GM21576 (cell line): ENCODE data around the gene ADAMTS14.

Source experiments
- ATAC-seq: cut with Tn5 transposase; IDR thresholded peaks from one replicate; pipeline ENCODE4 v1.9.1; 2021; ENCODE audit warnings: mild to moderate bottlenecking, moderate library complexity; ENCODE audit not compliant: unreplicated experiment

ADAMTS14 gene

DNA sequence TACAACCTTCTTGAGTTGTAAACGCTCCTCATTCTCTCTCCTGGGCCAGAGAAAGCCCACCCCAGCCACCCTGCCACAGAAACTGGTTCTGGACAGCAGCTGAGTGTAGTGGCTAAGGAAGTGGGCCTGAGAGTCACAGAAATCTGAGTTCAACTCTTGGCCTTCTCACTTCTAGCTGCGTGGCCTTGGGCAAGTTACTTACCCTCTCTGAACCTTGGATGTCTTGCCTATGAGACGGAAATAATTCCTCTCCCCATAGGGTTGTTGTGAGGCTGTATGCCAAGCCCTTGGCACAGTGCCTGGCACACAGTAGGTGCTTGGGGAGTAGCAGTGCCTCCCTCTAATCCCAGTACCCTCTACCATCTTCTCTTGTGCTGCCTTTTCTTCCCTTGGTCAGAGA is 51.5 kb downstream of the ADAMTS14 start:
- no peak for ATAC-seq

DNA sequence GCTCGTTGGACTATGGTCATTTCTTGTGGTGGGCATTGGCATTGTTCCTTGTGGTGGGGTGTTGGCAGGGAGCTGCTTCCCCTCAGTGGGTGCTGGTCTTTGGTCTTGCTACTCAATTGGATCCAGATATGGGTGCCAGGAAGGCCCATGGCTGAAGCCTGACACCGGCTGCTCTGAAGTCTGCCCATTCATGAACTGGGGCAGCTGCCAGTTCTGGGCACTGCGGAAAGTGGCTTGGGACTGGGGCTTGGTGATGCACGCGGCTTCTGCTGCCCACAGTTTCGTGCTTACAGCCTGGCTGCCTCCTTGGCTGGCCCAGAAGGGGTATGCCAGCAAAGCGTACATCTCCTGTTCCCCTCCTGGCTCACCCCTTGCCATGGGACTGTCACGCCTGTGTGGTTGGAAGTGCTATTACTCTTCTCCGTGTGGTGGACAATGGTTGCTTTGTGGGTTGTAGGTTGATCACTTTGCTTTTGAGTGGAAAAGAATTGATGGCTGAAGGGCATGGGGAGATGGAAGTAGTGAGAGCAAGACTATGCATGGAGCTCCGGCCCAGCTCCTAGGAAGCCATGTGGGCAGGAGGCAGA is 54.7 kb downstream of the ADAMTS14 start:
- ATAC-seq = no peak

DNA sequence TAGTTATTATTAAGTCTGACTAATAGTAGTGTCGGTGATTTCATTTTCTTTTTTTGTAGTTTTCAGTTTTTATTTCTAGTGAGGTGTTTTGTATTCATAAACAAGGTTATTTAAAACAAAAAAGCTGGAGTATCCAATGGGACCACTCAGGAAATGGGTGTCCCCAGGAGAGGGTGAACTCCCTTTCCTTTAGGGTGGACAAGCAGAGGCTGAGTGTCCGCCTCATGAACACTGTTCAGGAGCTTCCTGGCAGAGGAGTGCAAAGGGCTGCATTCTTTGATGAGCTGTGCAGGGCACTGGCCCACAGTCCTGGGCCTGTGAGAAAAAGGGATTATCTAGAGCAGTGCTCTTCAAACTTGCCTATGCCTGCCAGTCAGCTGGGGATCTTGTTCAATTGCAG is 56.0 kb downstream of the ADAMTS14 start:
- ATAC-seq = no peak

- no peak for ATAC-seq
These were observed 57.6 kb downstream of the ADAMTS14 start for GRCh38 chr10:70729763-70730357.

DNA sequence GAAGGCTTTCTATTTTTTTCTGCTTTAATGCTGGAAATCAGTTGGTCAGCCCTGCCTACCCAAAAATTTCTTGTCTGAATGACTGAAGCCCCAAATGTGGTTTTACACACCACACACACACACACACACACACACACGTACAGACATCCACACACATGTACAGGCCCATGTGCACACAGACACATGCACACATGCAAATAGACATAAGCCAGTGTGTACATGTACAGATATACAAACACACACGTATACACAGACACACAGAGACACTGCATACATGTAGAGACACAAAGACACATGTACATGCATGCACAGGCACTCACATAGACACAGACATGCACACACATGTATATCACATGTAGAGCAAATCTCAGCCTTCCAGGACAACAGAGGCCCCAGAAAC is 58.6 kb downstream of the ADAMTS14 start:
- ATAC-seq = no peak

DNA sequence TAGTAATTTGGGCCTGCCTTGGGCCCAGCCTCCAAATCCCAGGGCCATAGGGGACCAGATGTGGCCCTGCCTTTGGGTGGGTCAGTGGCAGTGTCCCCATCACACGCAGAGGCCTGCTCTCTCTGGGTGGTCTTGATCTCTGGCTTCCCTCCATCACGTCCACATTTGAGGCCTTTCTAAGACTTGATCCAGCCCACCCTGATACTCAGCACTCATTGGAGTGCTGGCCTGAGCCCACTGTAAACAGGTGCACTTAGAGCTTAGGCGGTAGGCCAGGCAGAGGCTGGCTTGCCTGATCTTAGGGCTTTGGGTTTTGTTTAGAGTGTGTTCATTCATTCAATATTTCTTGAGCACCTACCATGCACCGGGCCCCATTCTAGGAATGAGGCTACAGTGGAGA is 60.3 kb downstream of the ADAMTS14 start:
- no peak for ATAC-seq

DNA sequence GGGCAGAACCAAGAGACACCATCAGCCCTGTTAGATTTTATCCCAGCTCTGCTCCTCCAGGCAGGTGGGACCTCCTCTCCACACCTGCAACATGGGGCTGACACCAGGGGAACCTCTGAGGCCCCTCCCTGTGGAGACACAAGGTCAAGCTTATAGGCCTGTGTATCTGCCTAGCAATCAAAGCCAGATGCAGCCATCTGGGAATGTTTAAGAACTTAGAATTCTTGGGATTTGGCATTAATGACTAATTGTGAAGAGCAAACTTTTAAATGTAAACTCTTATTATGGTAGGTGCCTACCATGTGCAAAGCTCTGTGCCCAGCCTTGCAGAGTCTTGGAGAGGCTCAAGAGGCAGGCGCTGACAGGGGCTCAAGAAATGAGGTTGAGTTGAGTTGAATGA is 60.7 kb downstream of the ADAMTS14 start:
- ATAC-seq = no peak

DNA sequence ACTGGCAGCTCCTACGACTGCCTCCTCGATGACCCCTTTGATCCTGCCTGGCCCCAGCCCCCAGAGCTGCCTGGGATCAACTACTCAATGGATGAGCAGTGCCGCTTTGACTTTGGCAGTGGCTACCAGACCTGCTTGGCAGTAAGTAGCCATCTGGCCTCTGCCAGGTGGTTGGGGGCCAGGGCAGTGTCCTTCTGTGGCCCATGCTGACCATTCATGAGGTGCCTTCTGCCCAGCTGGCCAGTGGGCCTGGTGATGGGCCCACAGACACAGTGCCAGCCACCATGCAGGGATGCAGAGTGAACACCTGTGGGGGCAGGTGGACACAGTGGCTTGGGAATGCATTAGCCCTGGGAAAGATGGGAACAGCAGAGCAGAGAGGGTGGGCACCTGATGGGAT is 62.9 kb downstream of the ADAMTS14 start:
- ATAC-seq = no peak

GRCh38 chr10:70736525-70736924 is 64.2 kb downstream of the ADAMTS14 start:
- ATAC-seq = no peak

- ATAC-seq = no peak
These were observed 64.9 kb downstream of the ADAMTS14 start for GRCh38 chr10:70737250-70737649.

DNA sequence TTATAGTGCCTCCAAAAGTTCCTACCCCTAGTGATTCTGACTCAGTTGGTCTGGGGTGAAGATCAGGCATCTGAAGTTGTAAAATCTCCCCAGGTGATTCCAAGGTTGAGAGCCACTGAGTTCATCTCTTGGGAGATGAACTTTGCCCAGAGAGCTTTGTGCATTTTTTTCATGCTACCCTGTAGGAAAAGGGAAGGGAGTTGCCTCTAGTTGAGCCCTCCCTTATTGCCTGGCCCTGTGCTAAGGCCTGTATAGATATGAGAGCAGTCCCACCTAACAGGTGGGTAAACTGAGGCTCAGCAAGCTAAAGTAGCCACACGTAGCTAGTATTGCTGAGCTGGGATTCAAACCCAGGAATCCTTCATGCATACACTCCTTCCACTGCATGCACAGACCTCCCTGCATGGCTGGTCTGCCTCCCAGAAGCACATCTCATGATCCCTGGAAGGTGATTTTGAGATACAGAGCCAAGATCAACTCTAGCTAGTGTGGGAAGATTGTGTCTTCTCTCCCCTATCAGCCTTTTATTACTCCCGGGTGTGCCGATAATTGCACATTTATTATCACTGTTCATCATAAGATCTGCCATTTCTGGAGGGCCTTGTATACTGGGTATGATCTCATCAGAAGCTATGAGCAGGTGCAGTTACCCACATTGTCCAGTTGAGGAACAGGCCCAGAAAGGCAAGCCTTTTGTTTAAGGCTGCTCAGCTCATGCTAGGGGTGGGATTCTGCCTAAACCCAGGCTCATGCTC is 65.9 kb downstream of the ADAMTS14 start:
- no peak for ATAC-seq

- no peak for ATAC-seq
These were observed 66.4 kb downstream of the ADAMTS14 start for GRCh38 chr10:70738761-70739121.

GRCh38 chr10:70740406-70741288 is 68.3 kb downstream of the ADAMTS14 start:
- ATAC-seq = no peak

GRCh38 chr10:70742537-70743429 is 70.5 kb downstream of the ADAMTS14 start:
- no peak for ATAC-seq

DNA sequence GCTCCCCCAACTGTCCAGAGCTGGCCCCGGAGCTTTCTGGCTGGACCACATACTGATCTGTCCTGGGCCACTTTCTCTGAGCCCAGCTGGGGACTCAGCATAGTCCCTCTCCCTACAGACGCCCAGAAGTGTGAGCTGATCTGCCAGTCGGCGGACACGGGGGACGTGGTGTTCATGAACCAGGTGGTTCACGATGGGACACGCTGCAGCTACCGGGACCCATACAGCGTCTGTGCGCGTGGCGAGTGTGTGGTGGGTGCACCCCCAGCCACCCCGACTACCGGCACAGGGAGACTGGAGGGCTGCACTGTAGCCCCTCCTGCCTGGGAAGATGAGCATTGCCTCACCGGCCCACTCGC is 71.1 kb downstream of the ADAMTS14 start:
- ATAC-seq = no peak

DNA sequence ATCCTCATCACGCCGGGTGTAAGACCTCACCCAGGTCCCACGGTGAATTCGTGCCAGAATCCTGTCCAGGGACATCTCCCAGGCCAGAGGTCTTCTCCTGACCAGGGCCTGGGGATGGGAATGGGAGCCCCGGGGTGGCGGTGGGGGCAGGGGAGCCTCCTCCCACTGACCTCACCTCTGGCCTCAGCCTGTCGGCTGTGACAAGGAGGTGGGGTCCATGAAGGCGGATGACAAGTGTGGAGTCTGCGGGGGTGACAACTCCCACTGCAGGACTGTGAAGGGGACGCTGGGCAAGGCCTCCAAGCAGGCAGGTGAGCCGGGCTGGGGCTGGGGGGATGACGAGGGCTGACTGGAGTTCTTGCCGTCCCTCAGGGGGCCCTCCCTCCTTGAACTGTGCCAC is 71.6 kb downstream of the ADAMTS14 start:
- no peak for ATAC-seq

DNA sequence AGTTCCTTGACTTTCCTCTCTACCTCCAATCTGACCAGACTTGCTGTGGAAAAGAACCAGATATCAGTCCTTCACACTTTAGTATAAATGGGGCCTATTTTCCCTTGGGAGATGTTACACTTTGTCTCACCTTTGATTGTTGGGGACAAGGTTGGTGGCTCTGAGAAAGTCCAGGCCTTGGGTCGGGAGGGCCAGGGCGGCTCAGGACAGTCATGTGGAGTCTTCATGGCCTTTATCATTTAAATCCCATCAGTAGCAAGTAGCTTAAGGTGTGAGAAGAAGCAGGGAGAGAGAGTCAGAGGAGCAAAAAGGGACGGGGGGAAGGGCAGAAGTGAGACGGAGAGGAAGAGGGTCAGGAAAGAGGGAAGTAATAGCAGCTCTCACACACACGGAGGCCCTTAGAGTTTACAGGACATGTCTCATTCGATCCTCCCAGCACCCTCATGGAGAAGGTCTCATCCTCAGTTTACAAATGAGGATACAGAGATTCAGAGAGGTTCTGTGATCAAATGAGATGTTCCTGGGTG is 72.4 kb downstream of the ADAMTS14 start:
- no peak for ATAC-seq

- ATAC-seq = no peak
These were observed 73.2 kb downstream of the ADAMTS14 start for GRCh38 chr10:70745555-70745954.

- no peak for ATAC-seq
These were observed 75.1 kb downstream of the ADAMTS14 start for GRCh38 chr10:70747192-70747965.

GRCh38 chr10:70748305-70748704 is 76.0 kb downstream of the ADAMTS14 start:
- no peak for ATAC-seq
